HepG2 (cell line): Measurements from ENCODE around the gene NCOA6. TPM values are rescaled to one million over a fixed set of nuclear protein-coding genes. Genes with fewer than 3 reads are reported as not detected.

Experiments
- ATAC-seq: fragments of 200-7000 bp; cut with Tn5 transposase; 3 replicates; pipeline ENCODE4 v1.9.1; 2020; ENCODE audit warnings: mild to moderate bottlenecking, moderate library complexity
- BruUV-seq: library from RNA; stranded (reverse); fragments of 400-500 nt; replicated peaks from 2 replicates; lab custom pipeline; 2021; lab: Mats Ljungman, UMichigan
- CTCF ChIA-PET: fragments of 300-600 bp; formaldehyde crosslinking; extraction: SDS; loops from one replicate; lab custom pipeline; 2021; ENCODE audit warnings: low total read pairs, inconsistent platforms, low intra/inter-chr PET ratio; lab: Yijun Ruan, JAX
- POLR2A ChIA-PET: fragments of 350-600 bp; sonication (Branson Sonifier 250); formaldehyde crosslinking; loops from one replicate; lab custom pipeline; 2020; ENCODE audit warnings: antibody characterized with exemption, inconsistent platforms; lab: Yijun Ruan, JAX
- DNase-seq: peaks from one replicate; pipeline ENCODE4 v3.0.0-alpha.2; 2015; ENCODE audit warnings: low spot score
- FAIRE-seq: peaks from 3 replicates; lab custom pipeline; 2011; peaks lifted over from hg19 to GRCh38; lab: Jason Lieb, UNC
- H2AFZ ChIP-seq: one replicate; pipeline ENCODE4 v1.6.1; 2011; ENCODE audit warnings: low read length, inconsistent platforms
- H3K27ac ChIP-seq: fragments of 300-600 bp; 3 replicates; pipeline ENCODE4 v1.8.0; 2011; ENCODE audit warnings: mixed run types, mild to moderate bottlenecking, mixed read lengths, low read length, inconsistent platforms; ENCODE audit not compliant: insufficient read depth; ENCODE audit errors: extremely low read length
- H3K27me3 ChIP-seq, 2 experiments: fragments of 200-600 bp in 1 of 2; 2 replicates in 1 of 2; 3 replicates in 1 of 2; pipeline versions ENCODE4 v1.6.0 to v1.8.0; 2011; ENCODE audit warnings: low read length in 2 of 2, mild to moderate bottlenecking in 2 of 2, moderate library complexity in 2 of 2, inconsistent platforms in 1 of 2; ENCODE audit not compliant: insufficient read depth in 2 of 2, control insufficient read depth in 1 of 2
- H3K36me3 ChIP-seq, 2 experiments: fragments of 200-600 bp in 1 of 2; replicated peaks in 1 of 2; 2 replicates in 1 of 2; 3 replicates in 1 of 2; pipeline versions ENCODE4 v1.5.1 to v1.8.0; 2011; ENCODE audit warnings: low read length in 2 of 2, inconsistent platforms in 1 of 2; ENCODE audit not compliant: insufficient read depth in 2 of 2, control insufficient read depth in 1 of 2
- H3K4me1 ChIP-seq: 2 replicates; pipeline ENCODE4 v1.5.1; 2012; ENCODE audit warnings: low read length, inconsistent platforms; ENCODE audit not compliant: insufficient read depth
- H3K4me2 ChIP-seq: 2 replicates; pipeline ENCODE4 v1.6.0; 2011; ENCODE audit warnings: low read depth, low read length, inconsistent platforms
- H3K4me3 ChIP-seq, 3 experiments: fragments of 200-600 bp in 1 of 3; sonication (generic), shearing (Covaris generic) in 1 of 3; replicated peaks in 1 of 3; 2 replicates each; pipeline ENCODE4 v1.5.1; 2011 to 2016; ENCODE audit warnings: low read length in 3 of 3, inconsistent platforms in 2 of 3, low read depth in 2 of 3, mild to moderate bottlenecking in 2 of 3, control low read depth in 1 of 3, mixed read lengths in 1 of 3; ENCODE audit not compliant: insufficient read depth in 1 of 3
- H3K79me2 ChIP-seq: one replicate; pipeline ENCODE4 v1.6.1; 2011; ENCODE audit warnings: low read length, inconsistent platforms; ENCODE audit not compliant: insufficient read depth
- H3K9ac ChIP-seq: 2 replicates; pipeline ENCODE4 v1.6.0; 2011; ENCODE audit warnings: mild to moderate bottlenecking, low read depth, low read length, inconsistent platforms; ENCODE audit not compliant: insufficient read depth
- H3K9me3 ChIP-seq: 2 replicates; pipeline ENCODE4 v1.5.1; 2012; ENCODE audit warnings: mild to moderate bottlenecking, low read length
- H4K20me1 ChIP-seq: 2 replicates; pipeline ENCODE4 v1.6.0; 2011; ENCODE audit warnings: inconsistent platforms, mild to moderate bottlenecking, low read length, moderate library complexity; ENCODE audit not compliant: insufficient read depth
- ARNTL ChIP-seq: sonication (generic); formaldehyde crosslinking; IDR thresholded peaks from 2 replicates; pipeline ENCODE4 v1.4.0; 2020; ENCODE audit warnings: mild to moderate bottlenecking, missing genetic modification reagents
- ATM ChIP-seq: fragments of 450-650 bp; IDR thresholded peaks from 2 replicates; pipeline ENCODE4 v1.7.1; 2017; ENCODE audit warnings: mild to moderate bottlenecking, borderline replicate concordance
- ATRX ChIP-seq: sonication (generic); formaldehyde crosslinking; IDR thresholded peaks from 2 replicates; pipeline ENCODE4 v1.4.0; 2020; ENCODE audit warnings: missing genetic modification reagents, borderline replicate concordance
- CTCF ChIP-seq: sonication (generic); formaldehyde crosslinking; IDR thresholded peaks from 2 replicates; pipeline ENCODE4 v1.5.0; 2020; ENCODE audit warnings: mild to moderate bottlenecking, missing genetic modification reagents, moderate library complexity
- GLI4 ChIP-seq: sonication (generic); formaldehyde crosslinking; IDR thresholded peaks from 2 replicates; pipeline ENCODE4 v1.5.1; 2020; ENCODE audit warnings: missing genetic modification reagents, mild to moderate bottlenecking, moderate library complexity, borderline replicate concordance
- NAIF1 ChIP-seq: sonication (generic); formaldehyde crosslinking; IDR thresholded peaks from 2 replicates; pipeline ENCODE4 v1.5.0; 2020; ENCODE audit warnings: mild to moderate bottlenecking, missing genetic modification reagents, borderline replicate concordance
- NFKBIZ ChIP-seq: IDR thresholded peaks from 2 replicates; pipeline ENCODE4 v1.6.1; 2018; ENCODE audit warnings: missing genetic modification reagents, missing compliant biosample characterization
- NPAS2 ChIP-seq: sonication (generic); formaldehyde crosslinking; IDR thresholded peaks from 2 replicates; pipeline ENCODE4 v1.8.0; 2022; ENCODE audit warnings: mild to moderate bottlenecking, missing genetic modification reagents, borderline replicate concordance
- NR0B2 ChIP-seq: sonication (generic); formaldehyde crosslinking; IDR thresholded peaks from 2 replicates; pipeline ENCODE4 v1.4.0; 2020; ENCODE audit warnings: mild to moderate bottlenecking, missing genetic modification reagents
- SMARCC2 ChIP-seq: fragments of 450-650 bp; IDR thresholded peaks from 2 replicates; pipeline ENCODE4 v1.6.1; 2017; ENCODE audit warnings: antibody characterized with exemption, mild to moderate bottlenecking
- STAG1 ChIP-seq: sonication (generic); formaldehyde crosslinking; IDR thresholded peaks from 2 replicates; pipeline ENCODE4 v1.4.0; 2020; ENCODE audit warnings: missing genetic modification reagents
- TEAD3 ChIP-seq: optimal IDR thresholded peaks from 2 replicates; pipeline ENCODE3; 2016; ENCODE audit warnings: borderline replicate concordance
- ZFP82 ChIP-seq: sonication (generic); formaldehyde crosslinking; IDR thresholded peaks from 2 replicates; pipeline ENCODE4 v1.5.1; 2020; ENCODE audit warnings: mild to moderate bottlenecking, missing genetic modification reagents, borderline replicate concordance
- ZKSCAN5 ChIP-seq: sonication (generic); formaldehyde crosslinking; IDR thresholded peaks from 2 replicates; pipeline ENCODE4 v1.5.1; 2020; ENCODE audit warnings: mild to moderate bottlenecking, missing genetic modification reagents
- WGBS: methylation state at CpG from one replicate; pipeline ENCODE4 v1.1.6; 2017; ENCODE audit warnings: low lambda C conversion rate; 5-methylcytosine and 5-hydroxymethylcytosine counted together
- in situ Hi-C: cut with HindIII; loops from 2 replicates; pipeline ENCODE4 v1.10.0; 2017; ENCODE audit warnings: low pct_unique_long_range_greater_than_20kb; ENCODE audit not compliant: extremely low pct_ligation_motif_present
- intact Hi-C: fragments of 100-400 bp; cut with micrococcal nuclease; formaldehyde crosslinking; loops from one replicate; pipeline ENCODE4 v1.10.0; 2022; ENCODE audit not compliant: unreplicated experiment
- polyA plus RNA-seq, 8 experiments: library from polyadenylated mRNA; depleted of rRNA in 3 of 8; stranded (reverse) in 7 of 8; unstranded in 1 of 8; fragments of >200 nt; fragmentation: Illumina TruSeq in 4 of 8; extraction: Trizol in 4 of 8; gene quantifications; 2 replicates each; pipeline versions ENCODE4 v1.2.1 to v1.2.3, GENCODE V29; 2011 to 2016; ENCODE audit warnings: low read depth in 4 of 8, missing spikeins in 1 of 8, mixed read lengths in 1 of 8; ENCODE audit not compliant: insufficient read depth in 1 of 8
- total RNA-seq, 5 experiments: library from RNA; depleted of rRNA; stranded (reverse); fragments of >200 nt; fragmentation: Illumina TruSeq; extraction: Trizol; gene quantifications; 2 replicates each; pipeline ENCODE4 v1.2.3, GENCODE V29; 2016; ENCODE audit warnings: low read depth in 1 of 5
- TF ChIP-seq, protein P1 (sequence below): sonication (generic); formaldehyde crosslinking; IDR thresholded peaks from 2 replicates; pipeline ENCODE4 v1.8.0; 2022; ENCODE audit warnings: mild to moderate bottlenecking, missing genetic modification reagents, moderate library complexity

NCOA6 gene
- total and polyA plus RNA-seq, 2 of the 13 experiments (the other 11 are each of a cell fraction or from before 2014, with no cell fraction given), result 11.2 to 29.3 TPM

GRCh38 chr20:34753706-34754461 lies 71.6 kb downstream of the NCOA6 start:
- Histone ChIP-seq H4K20me1 (no peaks in the 10 kb centered on the region), H3K36me3 (peaks cover 37 to 73% of the 10 kb centered on the region in 2 experiments), H3K79me2 (no peaks in the 10 kb centered on the region), H3K4me3 (no peak overlapping the region), H3K27me3 (no peaks in the 10 kb centered on the region), H3K4me2 (no peak overlapping the region), H3K4me1 (peaks cover 11% of the 10 kb centered on the region; the same call in 1 of the 2 replicates), H3K9ac (no peak overlapping the region), H3K27ac (no peak overlapping the region), H2AFZ (no peak overlapping the region), H3K9me3 (no peaks in the 10 kb centered on the region)
- ChIA-PET POLR2A (interaction anchor here (0.9 kb wide), 1 partner anchor 77 kb away, joined by 3 read pairs; the partner anchor contains the start of gene PIGU), CTCF (interaction anchor here (1.3 kb wide), 2 partner anchors 175 to 215 kb away, joined by 3 read pairs; no protein-coding TSS in a partner anchor)
- TF ChIP-seq ATRX (CRISPR knock-in tag), result no peak
- 0 out of 2 replicates have a peak, but pooled peaks have one; percentile 40 for TF ChIP-seq CTCF (CRISPR knock-in tag)
- peak; percentile 39; the same call in 1 of the 2 replicates for TF ChIP-seq STAG1 (CRISPR knock-in tag)
- TF ChIP-seq GLI4 (CRISPR knock-in tag), result no peak
- no peak for FAIRE-seq
- BruUV-seq, result no TSS peak
- no peak for DNase-seq
- intact Hi-C loops, result no loop called here
- WGBS, result 92% methylated on average over 2 of the region's 2 CpGs
- in situ Hi-C loops, result no loop called here
- ATAC-seq, result no peak

- Histone ChIP-seq H3K36me3 (peaks cover 32 to 57% of the 10 kb centered on the region in 2 experiments), H2AFZ (no peak overlapping the region), H3K4me1 (peaks cover 11% of the 10 kb centered on the region; the same call in 1 of the 2 replicates), H3K27ac (no peak overlapping the region), H3K79me2 (no peaks in the 10 kb centered on the region), H4K20me1 (no peaks in the 10 kb centered on the region), H3K9me3 (no peaks in the 10 kb centered on the region), H3K4me2 (no peak overlapping the region), H3K4me3 (no peak overlapping the region), H3K9ac (no peak overlapping the region), H3K27me3 (no peaks in the 10 kb centered on the region)
- DNase-seq, result no peak
- FAIRE-seq, result no peak
- ChIA-PET CTCF (no interaction called here), POLR2A (no interaction called here)
- BruUV-seq, result no TSS peak
- intact Hi-C loops (no loop called here), in situ Hi-C loops (no loop called here)
- ATAC-seq, result no peak
- 96% methylated on average over 3 of the region's 3 CpGs for WGBS
- TF ChIP-seq ZFP82 (CRISPR knock-in tag) (no peak), ATM (no peak), NR0B2 (CRISPR knock-in tag) (no peak), SMARCC2 (no peak), NFKBIZ (CRISPR knock-in tag) (no peak), ZKSCAN5 (CRISPR knock-in tag) (no peak), TEAD3 (CRISPR knock-in tag) (no peak), ARNTL (CRISPR knock-in tag) (no peak), NAIF1 (CRISPR knock-in tag) (no peak), NPAS2 (CRISPR knock-in tag) (no peak)
- TF ChIP-seq, protein P1, sequence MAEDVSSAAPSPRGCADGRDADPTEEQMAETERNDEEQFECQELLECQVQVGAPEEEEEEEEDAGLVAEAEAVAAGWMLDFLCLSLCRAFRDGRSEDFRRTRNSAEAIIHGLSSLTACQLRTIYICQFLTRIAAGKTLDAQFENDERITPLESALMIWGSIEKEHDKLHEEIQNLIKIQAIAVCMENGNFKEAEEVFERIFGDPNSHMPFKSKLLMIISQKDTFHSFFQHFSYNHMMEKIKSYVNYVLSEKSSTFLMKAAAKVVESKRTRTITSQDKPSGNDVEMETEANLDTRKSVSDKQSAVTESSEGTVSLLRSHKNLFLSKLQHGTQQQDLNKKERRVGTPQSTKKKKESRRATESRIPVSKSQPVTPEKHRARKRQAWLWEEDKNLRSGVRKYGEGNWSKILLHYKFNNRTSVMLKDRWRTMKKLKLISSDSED (CRISPR knock-in tag), result no peak
Measured at GRCh38 chr20:34751453-34751852, 74.0 kb downstream of the NCOA6 start.
